ENCODE measurements around the gene SRBD1.
"Not testable (repeated sequence)": the region's sequence is repeated elsewhere in the genome, so short reads cannot be mapped to it uniquely, and the experiment has no call there.

SRBD1 gene

GRCh38 chr2:45458909-45459563 lies 152.0 kb downstream of the SRBD1 start:
- no peak for DNase-seq

DNA sequence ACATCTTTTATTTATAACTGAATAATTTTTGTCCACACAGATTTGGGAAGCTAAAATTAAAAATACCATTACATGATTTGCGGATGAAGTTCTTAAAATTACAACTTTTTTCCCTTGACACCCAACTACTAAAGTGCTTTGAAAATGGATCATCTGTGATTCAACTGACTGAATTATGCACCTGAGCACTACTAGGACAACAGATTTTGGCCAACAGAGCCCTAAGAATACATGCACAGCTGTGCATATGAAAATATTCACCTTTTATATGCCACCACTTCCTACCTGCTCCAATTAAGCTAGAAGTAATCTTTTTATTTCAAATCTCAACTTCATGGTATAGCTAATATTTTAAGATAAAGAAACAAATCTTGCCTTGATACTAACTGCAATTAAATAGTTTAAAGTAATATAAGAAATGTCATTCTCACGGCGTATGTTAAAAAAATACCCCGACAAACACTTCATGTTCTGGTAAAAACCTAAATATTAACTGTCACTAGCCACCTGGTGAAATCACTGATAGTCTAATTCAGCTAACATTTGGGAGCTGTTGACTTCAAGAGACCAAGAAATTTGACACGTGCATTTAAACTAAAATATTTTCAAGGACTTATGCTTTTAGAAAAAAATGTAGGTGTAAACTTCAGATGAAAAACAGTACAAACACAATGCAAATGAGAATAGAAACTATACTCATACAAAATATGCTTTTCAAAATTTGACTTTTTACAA lies 153.7 kb downstream of the SRBD1 start:
- no peak for DNase-seq

- no peak for DNase-seq
Observed at GRCh38 chr2:45452866-45453265, 158.2 kb downstream of the SRBD1 start.

DNA sequence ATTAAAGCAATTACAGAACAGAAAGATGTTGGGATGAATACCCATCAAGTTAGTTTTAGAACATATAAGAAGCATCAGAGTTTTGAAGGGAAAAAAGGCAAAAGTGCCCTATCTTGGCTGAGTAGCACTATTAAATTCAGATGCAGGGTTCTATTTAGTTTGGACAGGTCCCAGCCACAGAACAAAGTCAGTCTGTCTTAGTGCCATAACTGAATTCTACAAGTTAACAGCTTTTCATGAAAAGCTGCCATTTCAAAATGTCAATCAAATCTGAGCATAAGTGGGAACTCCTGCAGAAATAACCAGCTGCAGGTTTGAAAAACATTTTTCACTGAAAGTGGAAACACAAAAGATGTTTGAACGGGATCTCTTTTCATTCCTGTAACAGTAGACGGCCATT lies 160.4 kb downstream of the SRBD1 start:
- no peak for DNase-seq

DNA sequence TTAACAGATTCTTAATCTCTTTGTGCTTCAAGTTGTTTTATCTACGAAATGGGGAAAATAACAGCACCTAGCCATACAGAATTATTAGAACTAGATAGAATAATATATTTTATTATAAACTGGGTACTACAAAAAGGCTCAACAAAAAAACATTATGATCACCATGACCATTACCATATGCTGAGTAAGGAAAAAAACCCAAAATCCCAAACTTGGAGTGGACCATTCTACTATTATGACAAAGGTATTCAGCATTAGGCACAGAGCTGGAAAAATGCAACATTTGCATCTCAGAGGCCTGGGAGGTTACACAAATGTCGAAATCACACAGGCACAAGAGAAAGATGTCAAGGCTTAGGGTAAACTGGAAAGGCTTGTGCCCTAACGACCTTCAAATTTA lies 162.8 kb downstream of the SRBD1 start:
- DNase-seq = no peak

GRCh38 chr2:45446016-45446415 lies 165.1 kb downstream of the SRBD1 start:
- DNase-seq = no peak

DNA sequence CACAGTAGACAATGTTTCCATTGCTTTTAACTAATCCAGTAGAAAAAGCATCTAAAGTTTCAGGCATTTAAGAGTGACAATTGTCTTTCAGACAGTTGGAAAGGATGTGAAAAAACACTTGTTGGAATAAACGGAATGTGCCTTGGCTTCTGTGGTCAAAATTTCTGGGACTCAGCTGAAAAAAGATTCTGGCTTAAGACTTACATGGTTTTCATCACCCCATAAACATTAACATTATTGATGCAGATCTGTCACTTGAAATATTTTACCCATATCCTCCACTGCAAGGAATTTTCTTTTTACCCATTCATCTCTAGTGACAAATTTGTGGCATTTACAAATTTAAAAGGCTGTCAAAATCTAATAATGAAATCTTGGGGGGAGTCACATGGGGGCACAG lies 166.0 kb downstream of the SRBD1 start:
- no peak for DNase-seq

DNA sequence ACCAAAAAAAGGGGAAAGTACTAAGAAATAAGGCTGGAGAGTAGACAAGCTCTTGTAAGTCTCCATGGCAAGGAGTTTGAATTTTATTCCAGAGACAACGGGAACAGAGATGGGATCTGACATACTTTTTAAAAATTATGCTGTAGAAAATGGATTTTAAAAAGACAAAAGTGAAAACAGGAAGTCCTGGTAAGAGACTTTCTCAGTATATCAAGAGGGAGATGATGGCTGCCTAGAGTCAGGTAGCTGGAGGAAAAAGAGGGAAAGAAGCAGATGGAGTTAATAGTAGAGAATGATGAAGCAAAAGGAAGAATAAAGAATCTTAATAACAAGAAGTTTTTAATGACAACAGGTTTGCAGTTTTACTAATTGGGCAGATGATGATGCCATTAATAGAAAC lies 168.1 kb downstream of the SRBD1 start:
- DNase-seq = no peak

DNA sequence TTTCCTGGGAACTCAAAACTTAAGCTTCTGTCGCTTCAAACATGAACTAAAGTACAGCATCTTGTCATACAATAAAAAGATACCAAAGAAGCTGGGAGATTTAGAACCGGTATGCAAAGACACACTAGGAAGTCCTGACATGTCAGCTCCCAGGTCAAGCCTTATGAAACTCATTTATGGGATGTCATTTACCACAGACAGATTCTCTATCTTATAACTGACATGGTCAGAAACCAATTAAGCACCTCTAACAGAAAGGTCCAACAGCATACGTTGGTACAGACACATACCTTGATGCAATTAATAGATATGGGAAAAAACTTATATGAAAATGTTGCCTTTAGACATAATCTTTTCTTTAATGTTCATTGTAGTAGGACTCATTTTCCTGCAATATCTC lies 169.0 kb downstream of the SRBD1 start:
- DNase-seq = no peak

- DNase-seq = no peak
Observed at GRCh38 chr2:45441571-45441970, 169.5 kb downstream of the SRBD1 start.

DNA sequence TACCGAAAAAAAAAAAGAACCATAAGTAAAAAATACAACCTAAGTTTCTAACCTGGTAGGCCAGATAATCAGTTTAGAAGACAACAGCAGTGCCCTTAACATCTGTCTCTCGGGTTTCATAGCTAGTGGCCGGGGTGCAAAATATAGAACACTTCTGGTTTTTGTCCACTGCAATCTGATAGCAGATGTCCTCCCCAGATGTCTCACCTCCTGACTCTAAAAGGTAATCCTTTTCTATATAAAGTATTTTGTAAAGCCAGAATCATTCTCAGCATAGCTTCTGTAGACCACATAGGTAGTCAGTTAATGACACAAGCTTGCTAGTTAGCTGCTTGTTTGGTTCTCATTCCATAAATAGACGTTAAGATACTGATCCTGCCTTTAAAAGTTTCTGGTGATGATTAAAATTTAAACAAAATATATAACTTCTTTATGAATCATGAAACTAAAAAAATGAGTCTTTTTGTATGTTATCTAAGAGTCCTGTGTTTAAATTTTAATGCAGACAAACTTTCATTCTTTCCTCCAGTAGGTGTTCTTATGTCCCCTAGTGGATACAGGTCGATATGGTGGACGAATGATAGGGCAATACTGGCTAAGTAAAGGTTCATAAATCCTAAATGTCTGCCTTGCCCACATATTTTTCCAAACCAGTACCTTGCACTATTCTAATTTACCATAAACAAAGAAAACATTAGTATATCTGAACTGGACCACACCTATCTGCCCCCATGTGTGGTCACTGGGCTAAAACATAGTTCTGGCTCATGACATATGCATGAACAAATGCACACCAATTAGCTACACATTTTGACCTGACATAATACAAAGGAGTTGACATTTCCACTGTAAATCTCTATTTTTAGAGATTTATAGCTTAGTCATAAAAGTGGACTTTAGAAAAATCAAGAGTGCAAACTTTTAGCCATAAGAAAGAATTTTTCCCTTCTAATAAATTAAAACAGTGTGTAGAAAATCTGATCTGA lies 171.0 kb downstream of the SRBD1 start:
- no peak for DNase-seq

GRCh38 chr2:45438872-45439665 lies 172.0 kb downstream of the SRBD1 start:
- DNase-seq = no peak

- no peak for DNase-seq
Observed at GRCh38 chr2:45436456-45436855, 174.6 kb downstream of the SRBD1 start.

DNA sequence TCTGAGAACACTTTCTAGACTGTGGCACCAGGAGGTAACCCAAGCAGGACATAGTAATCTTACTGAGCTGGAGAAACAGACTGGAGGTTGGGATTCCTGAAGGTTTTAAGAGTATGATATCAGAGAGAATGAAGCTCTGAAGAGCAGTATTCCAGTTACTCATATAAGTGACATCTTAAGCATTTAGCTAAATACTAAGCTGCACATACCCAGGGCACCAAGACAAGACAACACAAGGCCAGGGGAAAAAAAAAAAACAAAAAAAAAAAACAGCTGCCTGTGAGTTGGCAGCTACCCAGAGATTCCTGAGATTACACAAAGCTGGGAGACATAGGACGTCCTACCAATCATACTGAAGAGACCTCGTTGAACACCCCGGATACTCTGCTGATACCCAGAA lies 175.8 kb downstream of the SRBD1 start:
- DNase-seq = no peak

- DNase-seq = no peak
Observed at GRCh38 chr2:45433363-45433762, 177.7 kb downstream of the SRBD1 start.

GRCh38 chr2:45432406-45432805 lies 178.7 kb downstream of the SRBD1 start:
- no peak for DNase-seq

DNA sequence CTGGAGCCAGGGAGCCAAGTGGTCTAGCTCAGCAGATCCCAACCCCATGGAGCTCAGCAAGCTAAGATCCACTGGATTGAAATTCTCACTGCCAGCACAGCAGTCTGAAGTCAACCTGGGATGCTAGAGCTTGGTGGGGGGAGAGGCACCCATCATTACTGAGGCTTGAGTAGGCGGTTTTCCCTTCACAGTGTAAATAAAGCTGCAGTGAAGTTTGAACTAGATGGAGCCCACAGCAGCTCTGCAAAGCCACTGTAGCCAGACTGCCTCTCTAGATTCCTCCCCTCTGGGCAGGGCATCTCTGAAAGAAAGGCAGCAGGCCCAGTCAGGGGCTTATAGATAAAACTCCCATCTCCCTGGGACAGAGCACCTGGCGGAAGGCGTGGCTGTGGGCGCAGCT lies 185.0 kb downstream of the SRBD1 start:
- DNase-seq = not testable (repeated sequence)

GRCh38 chr2:45422921-45423320 lies 188.1 kb downstream of the SRBD1 start:
- DNase-seq = no peak

DNA sequence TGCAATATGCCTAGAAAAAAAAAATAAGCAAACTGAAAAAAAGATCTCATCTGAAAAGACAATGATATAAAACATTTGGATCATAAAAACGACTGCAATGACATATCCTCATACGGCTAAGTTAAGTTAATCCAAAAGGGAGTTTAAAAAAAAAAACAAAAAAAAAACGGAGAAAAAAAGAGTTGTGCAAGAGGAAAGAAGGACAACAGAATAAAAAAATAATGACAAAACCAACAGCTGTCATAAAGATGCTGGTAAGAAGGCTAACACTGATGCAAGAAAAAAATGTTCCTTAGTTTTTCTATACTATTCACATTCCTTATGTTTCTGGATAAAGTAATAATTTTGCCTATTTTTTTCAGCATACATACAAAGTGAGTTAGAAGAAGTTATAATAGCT lies 192.5 kb downstream of the SRBD1 start:
- no peak for DNase-seq

GRCh38 chr2:45415534-45416123 lies 195.4 kb downstream of the SRBD1 start:
- no peak for DNase-seq

DNA sequence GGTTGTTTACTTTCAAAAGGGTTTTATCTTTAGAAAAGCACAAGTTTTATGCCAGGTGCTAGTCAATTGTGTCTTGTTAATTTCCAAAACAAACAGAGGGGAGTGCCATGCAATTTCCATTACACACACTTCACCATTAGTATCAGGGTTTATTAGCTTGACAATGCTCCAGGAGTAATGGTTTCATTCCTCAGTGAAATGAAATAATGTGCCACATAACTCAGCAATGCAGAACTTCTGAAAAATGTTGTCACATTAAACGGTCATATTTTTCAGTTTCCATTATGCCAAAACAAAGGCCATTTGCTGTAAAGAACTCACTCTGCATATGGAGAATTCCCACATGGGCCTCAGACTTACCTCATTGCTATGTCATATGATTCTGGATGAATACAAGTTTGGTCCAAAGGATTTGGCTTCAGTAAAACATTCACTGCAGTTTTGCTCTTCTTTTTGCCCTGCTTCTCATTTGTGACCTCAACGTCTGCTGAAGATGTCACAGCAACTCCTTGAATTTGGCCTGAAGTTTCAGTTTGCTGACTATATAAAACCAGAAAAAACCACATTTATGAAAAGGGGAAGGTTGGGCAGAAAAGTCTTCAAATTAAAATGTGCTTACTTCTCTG lies 198.2 kb downstream of the SRBD1 start:
- DNase-seq = no peak

DNA sequence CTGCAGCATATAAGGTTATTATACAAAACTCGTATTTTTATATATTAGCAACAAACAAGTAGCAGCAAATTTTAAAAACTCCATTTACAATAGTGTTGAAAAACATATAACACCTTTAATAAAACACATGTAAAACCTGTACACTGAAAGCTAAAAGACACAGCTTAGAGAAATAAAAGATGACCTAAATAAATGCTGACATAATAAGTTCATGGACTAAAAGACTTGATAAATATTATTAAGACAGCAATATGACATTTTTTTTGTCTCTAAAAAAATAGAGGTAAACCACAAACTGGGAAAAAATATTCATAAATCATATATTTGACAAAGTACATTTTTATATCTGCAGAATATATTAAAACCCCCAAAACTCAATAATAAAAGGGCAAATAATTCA lies 201.4 kb downstream of the SRBD1 start:
- no peak for DNase-seq
